SU-DHL-6 (cell line): Measurements from ENCODE around the gene PIP5K1B.

Experiments used
- H2AFZ ChIP-seq: fragments of 200-600 bp; sonication (generic); 2 replicates; pipeline ENCODE4 v1.6.1; 2014; ENCODE audit warnings: low read depth, mild to moderate bottlenecking, moderate library complexity, mixed read lengths, antibody characterized with exemption, low read length; ENCODE audit not compliant: severe bottlenecking
- H3F3A ChIP-seq: fragments of 200-600 bp; shearing (Covaris generic); 2 replicates; pipeline ENCODE4 v1.6.0; 2016; ENCODE audit warnings: antibody characterized with exemption, mild to moderate bottlenecking; ENCODE audit not compliant: insufficient read depth
- H3K27ac ChIP-seq: fragments of 200-600 bp; sonication (generic); 2 replicates; pipeline ENCODE4 v1.5.1; 2016; ENCODE audit warnings: low read depth, mild to moderate bottlenecking, low read length, moderate library complexity, mixed read lengths
- H3K27me3 ChIP-seq: fragments of 200-600 bp; sonication (generic), shearing (Covaris generic); 2 replicates; pipeline ENCODE4 v1.6.0; 2014; ENCODE audit warnings: mild to moderate bottlenecking, low read length
- H3K36me3 ChIP-seq: fragments of 200-600 bp; sonication (generic); 2 replicates; pipeline ENCODE4 v1.6.1; 2014; ENCODE audit warnings: mild to moderate bottlenecking, low read length, mixed read lengths
- H3K4me2 ChIP-seq: fragments of 300-600, 200-600 bp; shearing (Covaris generic), sonication (generic); 2 replicates; pipeline ENCODE4 v1.6.0; 2014; ENCODE audit warnings: low read length, low read depth, mild to moderate bottlenecking; ENCODE audit not compliant: poor library complexity, severe bottlenecking
- H3K4me3 ChIP-seq: fragments of 200-600 bp; sonication (generic); 2 replicates; pipeline ENCODE4 v1.5.1; 2014; ENCODE audit warnings: antibody characterized with exemption, low read length, mild to moderate bottlenecking, mixed read lengths; ENCODE audit not compliant: insufficient read depth, poor library complexity, severe bottlenecking
- H3K79me2 ChIP-seq: fragments of 200-600 bp; sonication (generic); 2 replicates; pipeline ENCODE4 v1.6.1; 2014; ENCODE audit warnings: mild to moderate bottlenecking, low read length, moderate library complexity; ENCODE audit not compliant: insufficient read depth
- H3K9ac ChIP-seq: fragments of 200-600 bp; sonication (generic); 2 replicates; pipeline ENCODE4 v1.7.0; 2014; ENCODE audit warnings: mild to moderate bottlenecking, low read length
- H3K9me2 ChIP-seq: fragments of 200-600 bp; sonication (generic); replicated peaks from 2 replicates; pipeline ENCODE4 v1.6.1; 2014; ENCODE audit warnings: low read length; ENCODE audit not compliant: insufficient read depth
- H3K9me3 ChIP-seq: fragments of 200-600 bp; sonication (generic); 2 replicates; pipeline ENCODE4 v1.6.1; 2014; ENCODE audit warnings: low read length, mixed read lengths; ENCODE audit not compliant: insufficient read depth
- H4K20me1 ChIP-seq: fragments of 200-600 bp; sonication (generic); 2 replicates; pipeline ENCODE4 v1.6.1; 2014; ENCODE audit warnings: low read depth, mild to moderate bottlenecking, antibody characterized with exemption, low read length, moderate library complexity, mixed read lengths
- EZH2phosphoT487 ChIP-seq: fragments of 200-600 bp; sonication (generic), shearing (Covaris generic); conservative IDR thresholded peaks from 2 replicates; pipeline ENCODE4 v1.6.1; 2018; ENCODE audit warnings: mild to moderate bottlenecking, antibody characterized with exemption, low read length, moderate library complexity, mixed read lengths
- TF ChIP-seq, protein P1 (sequence below): fragments of 200-600 bp; sonication (generic); IDR thresholded peaks from one replicate; pipeline ENCODE4 v1.5.1; 2017; ENCODE audit warnings: antibody characterized with exemption, mild to moderate bottlenecking, low read length, moderate library complexity; ENCODE audit not compliant: insufficient read depth, poor library complexity, severe bottlenecking

Gene PIP5K1B

DNA sequence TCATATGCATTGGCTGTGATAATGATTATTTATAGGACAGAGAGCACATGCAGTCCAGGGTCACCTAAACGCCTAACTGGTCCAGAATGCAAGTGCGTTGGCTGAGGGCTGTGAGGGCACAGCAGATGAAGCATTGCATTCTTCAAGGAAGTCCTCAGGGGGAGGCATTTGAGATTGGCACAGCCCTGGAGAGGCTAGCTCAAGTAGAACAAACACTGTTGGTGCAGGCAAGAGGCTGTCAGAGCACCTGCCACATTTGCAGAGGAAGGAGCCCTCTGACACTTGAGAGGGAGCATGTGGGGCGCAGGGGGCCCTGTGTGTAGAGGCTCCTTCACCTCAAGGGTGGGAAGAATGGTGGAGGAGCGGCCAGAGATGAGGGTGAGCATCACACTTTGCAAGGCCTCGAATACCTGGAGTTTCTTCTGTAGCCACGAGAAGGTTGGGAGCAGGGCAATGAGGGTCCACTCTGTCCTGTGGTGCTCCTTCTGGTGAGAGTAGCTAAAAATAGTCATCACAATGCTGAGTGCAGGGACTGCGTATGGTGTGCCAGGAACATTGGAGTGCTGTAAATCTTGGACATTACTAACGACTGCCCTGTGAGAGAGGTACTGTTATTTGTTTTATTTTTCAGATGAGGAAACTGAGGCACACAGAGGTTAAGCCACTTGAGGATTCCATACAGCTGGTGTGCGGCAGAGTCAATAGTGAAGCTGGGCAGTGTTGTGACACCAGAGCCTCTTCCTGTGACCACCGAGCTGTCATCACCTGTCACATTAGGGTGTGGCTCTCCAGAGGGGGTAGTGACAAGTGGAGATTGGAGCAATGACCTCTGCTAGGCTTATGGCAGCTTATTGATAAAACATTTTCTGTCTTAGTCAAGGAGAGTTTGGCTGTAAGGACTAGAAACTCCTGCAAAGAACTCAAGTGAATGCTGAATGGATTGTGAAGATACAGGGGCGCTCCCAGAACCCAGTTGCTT is 100.2 kb downstream of the PIP5K1B start:
- Histone ChIP-seq H3F3A (no peaks in the 10 kb centered on the region), H3K36me3 (no peaks in the 10 kb centered on the region), H3K9ac (no peak overlapping the region), H3K27me3 (no peaks in the 10 kb centered on the region), H3K27ac (no peak overlapping the region), H3K9me2 (no peaks in the 10 kb centered on the region), H4K20me1 (no peaks in the 10 kb centered on the region), H2AFZ (no peak overlapping the region), H3K79me2 (no peaks in the 10 kb centered on the region), H3K9me3 (no peaks in the 10 kb centered on the region), H3K4me2 (no peak overlapping the region), H3K4me3 (no peak overlapping the region)
- TF ChIP-seq EZH2phosphoT487 = no peak
- TF ChIP-seq, protein P1, sequence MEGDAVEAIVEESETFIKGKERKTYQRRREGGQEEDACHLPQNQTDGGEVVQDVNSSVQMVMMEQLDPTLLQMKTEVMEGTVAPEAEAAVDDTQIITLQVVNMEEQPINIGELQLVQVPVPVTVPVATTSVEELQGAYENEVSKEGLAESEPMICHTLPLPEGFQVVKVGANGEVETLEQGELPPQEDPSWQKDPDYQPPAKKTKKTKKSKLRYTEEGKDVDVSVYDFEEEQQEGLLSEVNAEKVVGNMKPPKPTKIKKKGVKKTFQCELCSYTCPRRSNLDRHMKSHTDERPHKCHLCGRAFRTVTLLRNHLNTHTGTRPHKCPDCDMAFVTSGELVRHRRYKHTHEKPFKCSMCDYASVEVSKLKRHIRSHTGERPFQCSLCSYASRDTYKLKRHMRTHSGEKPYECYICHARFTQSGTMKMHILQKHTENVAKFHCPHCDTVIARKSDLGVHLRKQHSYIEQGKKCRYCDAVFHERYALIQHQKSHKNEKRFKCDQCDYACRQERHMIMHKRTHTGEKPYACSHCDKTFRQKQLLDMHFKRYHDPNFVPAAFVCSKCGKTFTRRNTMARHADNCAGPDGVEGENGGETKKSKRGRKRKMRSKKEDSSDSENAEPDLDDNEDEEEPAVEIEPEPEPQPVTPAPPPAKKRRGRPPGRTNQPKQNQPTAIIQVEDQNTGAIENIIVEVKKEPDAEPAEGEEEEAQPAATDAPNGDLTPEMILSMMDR = no peak

DNA sequence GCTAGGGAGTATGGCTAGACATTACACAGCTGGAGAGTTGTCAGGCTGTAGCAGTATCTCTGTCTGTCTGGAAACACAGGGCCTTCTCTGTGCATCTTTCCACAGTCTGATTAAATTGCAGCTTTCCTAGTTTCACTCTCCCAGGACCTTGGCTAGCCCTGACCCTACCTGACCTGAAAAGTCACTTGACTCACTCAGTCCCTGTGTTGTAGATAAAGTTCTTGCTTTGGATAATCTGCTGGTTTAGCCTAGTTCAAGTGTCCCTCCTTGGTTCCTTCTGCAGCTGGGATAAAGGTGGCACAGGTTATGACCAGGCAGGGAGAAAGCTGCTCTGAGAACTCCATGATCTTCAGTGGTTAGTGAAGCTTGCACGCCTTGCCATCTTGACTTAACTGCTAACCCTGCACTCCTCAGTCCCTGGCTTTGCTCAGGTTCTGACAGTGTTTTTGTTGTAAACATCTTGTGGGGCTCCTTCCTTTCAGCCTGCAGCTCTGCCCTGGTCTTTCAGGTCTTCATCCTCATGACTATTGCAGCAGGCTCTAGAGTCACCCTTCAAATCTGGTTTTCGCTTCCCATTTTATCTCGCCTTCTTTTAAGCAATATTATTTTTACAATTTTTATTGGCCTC is 101.0 kb downstream of the PIP5K1B start:
- Histone ChIP-seq H3K9me2 (no peaks in the 10 kb centered on the region), H4K20me1 (no peaks in the 10 kb centered on the region), H3K9me3 (no peaks in the 10 kb centered on the region), H3K27me3 (no peaks in the 10 kb centered on the region), H3K27ac (no peak overlapping the region), H3K36me3 (no peaks in the 10 kb centered on the region), H3K4me2 (no peak overlapping the region), H2AFZ (no peak overlapping the region), H3K9ac (no peak overlapping the region), H3K79me2 (no peaks in the 10 kb centered on the region), H3F3A (no peaks in the 10 kb centered on the region), H3K4me3 (no peak overlapping the region)
- no peak for TF ChIP-seq EZH2phosphoT487
- TF ChIP-seq, protein P1 = no peak

DNA sequence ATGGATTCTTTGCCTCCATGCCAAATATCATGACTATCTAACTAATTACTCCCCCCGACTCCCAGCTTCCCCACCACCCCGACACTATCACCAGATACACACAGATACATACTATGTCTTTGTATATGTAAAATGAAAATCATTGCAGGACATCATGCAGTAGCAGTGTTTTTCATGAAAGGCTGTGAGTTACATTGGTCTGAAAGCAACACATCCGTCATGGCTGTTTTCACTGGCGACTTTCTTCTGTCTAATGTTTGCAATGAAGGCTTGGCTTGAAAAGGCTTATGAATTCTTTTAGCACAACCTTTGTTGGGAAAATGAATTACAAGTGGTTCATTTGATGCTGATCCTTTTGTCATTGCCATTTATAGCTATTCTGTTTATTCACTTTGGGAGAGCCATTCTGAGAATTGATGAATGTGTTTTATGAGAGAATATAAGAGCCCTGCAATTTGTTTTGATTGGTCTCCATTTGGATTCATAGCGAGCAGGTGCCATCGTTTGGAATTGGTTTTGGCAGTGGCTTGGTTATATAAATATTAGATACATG is 103.4 kb downstream of the PIP5K1B start:
- TF ChIP-seq, protein P1 = no peak
- TF ChIP-seq EZH2phosphoT487 = no peak
- H3K79me2 ChIP-seq = no peaks in the 10 kb centered on the region

More for the DNA sequence above, 103.4 kb downstream of the PIP5K1B start:
- no peak overlapping the region for H2AFZ ChIP-seq
- no peaks in the 10 kb centered on the region for H3K27me3 ChIP-seq
- H3K36me3 ChIP-seq = no peaks in the 10 kb centered on the region
- no peak overlapping the region for H3K4me2 ChIP-seq
- no peaks in the 10 kb centered on the region for H4K20me1 ChIP-seq
- H3K27ac ChIP-seq = no peak overlapping the region
- no peak overlapping the region for H3K9ac ChIP-seq
- H3K9me3 ChIP-seq = no peaks in the 10 kb centered on the region
- no peak overlapping the region for H3K4me3 ChIP-seq
- H3F3A ChIP-seq = no peaks in the 10 kb centered on the region
- H3K9me2 ChIP-seq = no peaks in the 10 kb centered on the region
